Pulmonary artery endothelial cell (primary cell): Measurements from ENCODE around the gene ARHGAP6. TPM values are rescaled to one million over a fixed set of nuclear protein-coding genes. Genes with fewer than 3 reads are reported as not detected.
"Not testable (repeated sequence)": the region's sequence is repeated elsewhere in the genome, so short reads cannot be mapped to it uniquely, and the experiment has no call there.

Source experiments
- DNase-seq: peaks from one replicate; pipeline ENCODE4 v3.0.0-alpha.2; 2011; ENCODE audit warnings: low read depth, low spot score
- total RNA-seq: library from RNA; depleted of rRNA; stranded (reverse); fragments of >200 nt; gene quantifications from 2 replicates; pipeline ENCODE4 v1.2.3, GENCODE V29; 2014

ARHGAP6 gene
- total RNA-seq, 1 donor from 2014 or later, result 0.86 TPM

GRCh38 chrX:11579636-11580600 lies 85.8 kb downstream of the ARHGAP6 start:
- no peak for DNase-seq

- not testable (repeated sequence) for DNase-seq
Observed at GRCh38 chrX:11578301-11578700, 87.4 kb downstream of the ARHGAP6 start.

- DNase-seq, result no peak
Observed at GRCh38 chrX:11577603-11578002, 88.1 kb downstream of the ARHGAP6 start.

GRCh38 chrX:11575332-11575731 lies 90.4 kb downstream of the ARHGAP6 start:
- no peak for DNase-seq

- DNase-seq, result no peak
Observed at GRCh38 chrX:11567528-11568220, 98.0 kb downstream of the ARHGAP6 start.

GRCh38 chrX:11566789-11567188 lies 98.9 kb downstream of the ARHGAP6 start:
- no peak for DNase-seq

- no peak for DNase-seq
Observed at GRCh38 chrX:11566173-11566572, 99.5 kb downstream of the ARHGAP6 start.

- DNase-seq, result no peak
Observed at GRCh38 chrX:11564546-11564945, 101.2 kb downstream of the ARHGAP6 start.

GRCh38 chrX:11562570-11562969 lies 103.2 kb downstream of the ARHGAP6 start:
- DNase-seq, result no peak

- DNase-seq, result no peak
Observed at GRCh38 chrX:11558972-11559371, 106.7 kb downstream of the ARHGAP6 start.

GRCh38 chrX:11557120-11557519 lies 108.6 kb downstream of the ARHGAP6 start:
- DNase-seq, result no peak

GRCh38 chrX:11555759-11556158 lies 110.0 kb downstream of the ARHGAP6 start:
- no peak for DNase-seq

GRCh38 chrX:11553594-11553993 lies 112.1 kb downstream of the ARHGAP6 start:
- DNase-seq, result no peak

- no peak for DNase-seq
Observed at GRCh38 chrX:11551151-11551550, 114.6 kb downstream of the ARHGAP6 start.

GRCh38 chrX:11546917-11547316 lies 118.8 kb downstream of the ARHGAP6 start:
- no peak for DNase-seq

GRCh38 chrX:11543249-11543648 lies 122.5 kb downstream of the ARHGAP6 start:
- no peak for DNase-seq

GRCh38 chrX:11541510-11541909 lies 124.2 kb downstream of the ARHGAP6 start:
- no peak for DNase-seq

GRCh38 chrX:11540532-11541377 lies 125.0 kb downstream of the ARHGAP6 start:
- DNase-seq, result no peak

GRCh38 chrX:11537141-11537540 lies 128.6 kb downstream of the ARHGAP6 start:
- no peak for DNase-seq

- DNase-seq, result no peak
Observed at GRCh38 chrX:11535156-11535919, 130.4 kb downstream of the ARHGAP6 start.

GRCh38 chrX:11533199-11533651 lies 132.5 kb downstream of the ARHGAP6 start:
- peak; percentile 48 for DNase-seq
